CD4-positive, alpha-beta memory T cell (primary cell): Measurements from ENCODE around the gene SLC9C2. TPM values are rescaled to one million over a fixed set of nuclear protein-coding genes. Genes with fewer than 3 reads are reported as not detected.
"Not testable (repeated sequence)": the region's sequence is repeated elsewhere in the genome, so short reads cannot be mapped to it uniquely, and the experiment has no call there.

Experiments used
- CTCF ChIA-PET: fragments of 350-600 bp; sonication (Branson Sonifier 250); formaldehyde crosslinking; loops from one replicate; lab custom pipeline; 2021; ENCODE audit warnings: inconsistent platforms; ENCODE audit not compliant: partially characterized antibody; lab: Charles Lee
- POLR2A ChIA-PET: fragments of 350-600 bp; sonication (Branson Sonifier 250); formaldehyde crosslinking; loops from one replicate; lab custom pipeline; 2021; ENCODE audit not compliant: partially characterized antibody; lab: Charles Lee
- DNase-seq, 5 donors: peaks; one replicate each; pipeline versions ENCODE4 v3.0.0 to v3.0.0-alpha.2; 2020 to 2022; ENCODE audit warnings: mixed read lengths in 1 of 5
- H3K27ac ChIP-seq: one replicate; pipeline ENCODE4 v1.7.0; 2013; ENCODE audit warnings: low read depth, low read length
- H3K27me3 ChIP-seq: 2 replicates; pipeline ENCODE4 v1.7.0; 2013; ENCODE audit warnings: mild to moderate bottlenecking, low read length, moderate library complexity; ENCODE audit not compliant: insufficient read depth
- H3K36me3 ChIP-seq: 2 replicates; pipeline ENCODE4 v1.7.0; 2013; ENCODE audit warnings: mild to moderate bottlenecking, low read length, moderate library complexity; ENCODE audit not compliant: insufficient read depth
- H3K4me1 ChIP-seq: 2 replicates; pipeline ENCODE4 v1.7.0; 2013; ENCODE audit warnings: mild to moderate bottlenecking, low read length, moderate library complexity; ENCODE audit not compliant: insufficient read depth
- H3K4me3 ChIP-seq, 2 donors: one replicate each; pipeline ENCODE4 v1.7.0; 2013; ENCODE audit warnings: low read length in 2 of 2, mild to moderate bottlenecking in 1 of 2
- H3K9me3 ChIP-seq, 2 donors: one replicate each; pipeline ENCODE4 v1.7.0; 2013; ENCODE audit warnings: low read length in 2 of 2, control low read depth in 1 of 2; ENCODE audit not compliant: control insufficient read depth in 1 of 2
- H3K27ac Mint-ChIP-seq, 7 donors: one replicate each; pipeline ENCODE4 v1.8.0; 2020 to 2021; ENCODE audit warnings: mixed read lengths in 7 of 7, mild to moderate bottlenecking in 6 of 7, inconsistent platforms in 3 of 7, moderate library complexity in 3 of 7
- H3K27me3 Mint-ChIP-seq, 2 donors: one replicate each; pipeline ENCODE4 v1.8.0; 2020 to 2021; ENCODE audit warnings: mixed read lengths in 2 of 2
- H3K36me3 Mint-ChIP-seq, 2 donors: one replicate each; pipeline ENCODE4 v1.8.0; 2020 to 2021; ENCODE audit warnings: mixed read lengths in 2 of 2, inconsistent platforms in 1 of 2, mild to moderate bottlenecking in 1 of 2
- H3K4me1 Mint-ChIP-seq, 4 donors: one replicate each; pipeline ENCODE4 v1.8.0; 2020 to 2021; ENCODE audit warnings: mixed read lengths in 4 of 4, mild to moderate bottlenecking in 1 of 4
- H3K4me3 Mint-ChIP-seq, 8 donors: one replicate each; pipeline ENCODE4 v1.8.0; 2020 to 2021; ENCODE audit warnings: mixed read lengths in 8 of 8, mild to moderate bottlenecking in 7 of 8, moderate library complexity in 6 of 8, inconsistent platforms in 3 of 8
- H3K9me3 Mint-ChIP-seq, 8 donors: one replicate each; pipeline ENCODE4 v1.8.0; 2020 to 2021; ENCODE audit warnings: mixed read lengths in 8 of 8, mild to moderate bottlenecking in 5 of 8, inconsistent platforms in 3 of 8, moderate library complexity in 1 of 8
- intact Hi-C: fragments of 100-400 bp; cut with micrococcal nuclease; formaldehyde crosslinking; loops from one replicate; pipeline ENCODE4 v1.15.1; 2023
- polyA plus RNA-seq, 2 donors: library from polyadenylated mRNA; unstranded; fragments of 300-500 nt; fragmentation: Illumina TruSeq; gene quantifications; one replicate each; pipeline ENCODE4 v1.2.3, GENCODE V29; 2021
- total RNA-seq, 2 experiments: library from RNA; stranded (reverse); gene quantifications; one replicate each; pipeline ENCODE4 v1.2.3, GENCODE V29; 2021

The SLC9C2 gene
- total and polyA plus RNA-seq, 4 experiments from 2014 or later, result not detected

DNA sequence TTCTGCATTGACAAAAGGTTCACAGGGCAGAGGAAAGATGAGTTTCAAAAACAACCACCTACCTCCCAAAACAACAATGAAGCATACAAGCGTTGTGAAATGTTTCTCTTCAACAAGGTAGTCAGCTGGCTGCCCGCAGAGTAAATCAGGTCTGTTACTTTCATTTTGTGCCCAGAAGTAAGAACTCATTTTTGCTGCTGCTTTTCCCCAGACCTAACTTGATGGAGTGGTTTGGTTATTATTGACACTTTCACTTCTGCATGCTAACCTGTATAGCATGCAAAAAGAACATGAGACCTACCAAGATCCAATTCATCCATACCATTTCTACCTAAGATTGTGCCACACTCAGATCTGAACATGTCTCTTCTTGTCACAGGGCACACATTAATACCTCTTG is 1.3 kb downstream of the SLC9C2 start:
- ChIA-PET POLR2A (no interaction called here), CTCF (no interaction called here)
- DNase-seq, result no peak
- Histone ChIP-seq H3K27me3 (no peaks in the 10 kb centered on the region), H3K4me1 (no peaks in the 10 kb centered on the region), H3K9me3 (no peaks in the 10 kb centered on the region), H3K4me3 (no peak overlapping the region), H3K36me3 (no peaks in the 10 kb centered on the region), H3K27ac (no peak overlapping the region)
- Mint-ChIP-seq H3K4me1 (peaks cover 0 to 5% (median 0%) of the 10 kb centered on the region in 4 donors), H3K4me3 (peak overlapping the region in 1 of 8 donors; percentile 37), H3K9me3 (no peaks in the 10 kb centered on the region), H3K36me3 (no peaks in the 10 kb centered on the region), H3K27me3 (peaks cover 9 to 12% of the 10 kb centered on the region in 2 donors), H3K27ac (no peak overlapping the region)
- intact Hi-C loops, result no loop called here

GRCh38 chr1:173596097-173596825 is 6.6 kb downstream of the SLC9C2 start:
- POLR2A ChIA-PET, result no interaction called here
- Mint-ChIP-seq H3K9me3 (peaks cover 0 to 4% (median 0%) of the 10 kb centered on the region in 8 donors), H3K36me3 (no peaks in the 10 kb centered on the region), H3K27ac (no peak overlapping the region), H3K4me3 (no peak overlapping the region), H3K27me3 (peaks cover 1 to 2% of the 10 kb centered on the region in 2 donors), H3K4me1 (peaks cover 0 to 5% (median 0%) of the 10 kb centered on the region in 4 donors)
- DNase-seq, result no peak
- H3K36me3 ChIP-seq, result no peaks in the 10 kb centered on the region
- no peaks in the 10 kb centered on the region for H3K9me3 ChIP-seq
- H3K4me3 ChIP-seq, result no peak overlapping the region
- no peaks in the 10 kb centered on the region for H3K27me3 ChIP-seq
- no peak overlapping the region for H3K27ac ChIP-seq
- CTCF ChIA-PET, result no interaction called here
- intact Hi-C loops, result no loop called here
- no peaks in the 10 kb centered on the region for H3K4me1 ChIP-seq

DNA sequence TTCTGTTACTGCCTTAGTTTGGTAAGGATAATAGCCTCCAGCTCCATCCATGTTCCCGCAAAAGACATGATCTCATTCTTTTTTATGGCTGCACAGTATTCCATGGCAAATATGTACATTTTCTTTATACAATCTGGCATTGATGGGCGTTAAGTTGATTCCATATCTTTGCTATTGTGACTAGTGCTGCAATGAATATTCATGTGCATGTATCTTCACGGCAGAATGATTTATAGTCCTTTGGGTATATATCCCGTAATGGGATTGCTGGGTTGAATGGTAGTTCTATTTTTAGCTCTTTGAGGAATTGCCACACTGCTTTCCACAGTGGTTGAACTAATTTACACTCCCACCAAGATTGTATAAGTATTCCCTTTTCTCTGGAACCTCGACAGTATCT is 11.7 kb downstream of the SLC9C2 start:
- H3K4me3 Mint-ChIP-seq, H3K4me1 Mint-ChIP-seq, H3K9me3 Mint-ChIP-seq, H3K27ac ChIP-seq, H3K4me1 ChIP-seq, H3K36me3 ChIP-seq, DNase-seq, H3K36me3 Mint-ChIP-seq, H3K9me3 ChIP-seq, H3K27me3 Mint-ChIP-seq, POLR2A ChIA-PET, H3K27me3 ChIP-seq, H3K4me3 ChIP-seq, H3K27ac Mint-ChIP-seq, CTCF ChIA-PET, intact Hi-C loops: not testable (repeated sequence)

GRCh38 chr1:173590557-173590956 is 12.3 kb downstream of the SLC9C2 start:
- intact Hi-C loops, result no loop called here
- Histone ChIP-seq H3K36me3 (no peaks in the 10 kb centered on the region), H3K4me3 (no peak overlapping the region), H3K27me3 (no peaks in the 10 kb centered on the region), H3K9me3 (no peaks in the 10 kb centered on the region), H3K4me1 (no peaks in the 10 kb centered on the region), H3K27ac (no peak overlapping the region)
- Mint-ChIP-seq H3K9me3 (no peaks in the 10 kb centered on the region), H3K36me3 (no peaks in the 10 kb centered on the region), H3K4me1 (peaks cover 0 to 5% (median 0%) of the 10 kb centered on the region in 4 donors), H3K27ac (no peak overlapping the region), H3K4me3 (no peak overlapping the region), H3K27me3 (peaks cover 0 to 1% of the 10 kb centered on the region in 2 donors)
- CTCF ChIA-PET, result no interaction called here
- DNase-seq, result no peak
- POLR2A ChIA-PET, result no interaction called here

- intact Hi-C loops, result no loop called here
- H3K27me3 Mint-ChIP-seq, result peaks cover 1 to 3% of the 10 kb centered on the region in 2 donors
- H3K36me3 ChIP-seq, result no peaks in the 10 kb centered on the region
- no peak overlapping the region for H3K4me3 Mint-ChIP-seq
- no peak overlapping the region for H3K27ac Mint-ChIP-seq
- H3K4me1 ChIP-seq, result no peaks in the 10 kb centered on the region
- ChIA-PET CTCF (interaction anchor here (1.3 kb wide), 1 partner anchor 10 kb away, joined by 3 read pairs; no protein-coding TSS in a partner anchor), POLR2A (no interaction called here)
- no peaks in the 10 kb centered on the region for H3K9me3 ChIP-seq
- peaks cover 0 to 2% (median 0%) of the 10 kb centered on the region in 8 donors for H3K9me3 Mint-ChIP-seq
- no peaks in the 10 kb centered on the region for H3K4me1 Mint-ChIP-seq
- H3K4me3 ChIP-seq, result no peak overlapping the region
- H3K27ac ChIP-seq, result no peak overlapping the region
- H3K36me3 Mint-ChIP-seq, result no peaks in the 10 kb centered on the region
- no peaks in the 10 kb centered on the region for H3K27me3 ChIP-seq
- no peak for DNase-seq
Observed at GRCh38 chr1:173581383-173582079, 21.3 kb downstream of the SLC9C2 start.

DNA sequence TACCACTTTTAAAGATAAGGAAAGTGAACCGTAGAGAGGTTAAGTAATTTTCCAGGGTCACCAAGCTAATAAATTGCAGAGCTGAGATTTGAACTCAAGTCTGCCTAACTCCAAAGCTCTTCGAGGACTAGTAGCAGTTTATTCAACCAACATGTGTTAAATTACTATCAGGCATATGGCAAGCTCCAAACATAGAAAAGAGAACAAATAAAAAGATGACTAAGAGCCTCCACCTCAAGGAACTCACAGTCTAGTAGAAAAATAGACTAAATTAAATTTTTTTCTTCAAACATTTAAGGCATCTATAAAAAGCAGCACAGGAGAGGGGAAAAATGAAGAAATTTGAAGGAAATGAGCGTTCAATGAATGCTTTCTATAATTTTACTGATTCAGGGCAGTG is 22.2 kb downstream of the SLC9C2 start:
- DNase-seq, result no peak
- no peak overlapping the region for H3K27ac ChIP-seq
- POLR2A ChIA-PET, result no interaction called here
- H3K4me1 Mint-ChIP-seq, result no peaks in the 10 kb centered on the region
- H3K27me3 ChIP-seq, result no peaks in the 10 kb centered on the region
- intact Hi-C loops, result no loop called here
- no peaks in the 10 kb centered on the region for H3K9me3 ChIP-seq
- H3K4me1 ChIP-seq, result no peaks in the 10 kb centered on the region
- no peaks in the 10 kb centered on the region for H3K36me3 ChIP-seq
- CTCF ChIA-PET, result interaction anchor here (1.3 kb wide), 1 partner anchor 9 kb away, joined by 3 read pairs; no protein-coding TSS in a partner anchor
- H3K36me3 Mint-ChIP-seq, result no peaks in the 10 kb centered on the region
- H3K27ac Mint-ChIP-seq, result no peak overlapping the region
- H3K27me3 Mint-ChIP-seq, result peaks cover 1% of the 10 kb centered on the region in 2 donors
- peaks cover 0 to 2% (median 0%) of the 10 kb centered on the region in 8 donors for H3K9me3 Mint-ChIP-seq
- H3K4me3 Mint-ChIP-seq, result no peak overlapping the region
- H3K4me3 ChIP-seq, result no peak overlapping the region

GRCh38 chr1:173580071-173580470 is 22.8 kb downstream of the SLC9C2 start:
- H3K27me3 ChIP-seq, result no peaks in the 10 kb centered on the region
- ChIA-PET CTCF (no interaction called here), POLR2A (no interaction called here)
- H3K36me3 Mint-ChIP-seq, result no peaks in the 10 kb centered on the region
- no peaks in the 10 kb centered on the region for H3K4me1 Mint-ChIP-seq
- H3K36me3 ChIP-seq, result no peaks in the 10 kb centered on the region
- no peaks in the 10 kb centered on the region for H3K4me1 ChIP-seq
- H3K9me3 ChIP-seq, result no peaks in the 10 kb centered on the region
- intact Hi-C loops, result no loop called here
- H3K4me3 ChIP-seq, result no peak overlapping the region
- H3K27ac Mint-ChIP-seq, result no peak overlapping the region
- no peak overlapping the region for H3K27ac ChIP-seq
- no peak overlapping the region for H3K4me3 Mint-ChIP-seq
- peaks cover 1% of the 10 kb centered on the region in 2 donors for H3K27me3 Mint-ChIP-seq
- H3K9me3 Mint-ChIP-seq, result peaks cover 0 to 2% (median 0%) of the 10 kb centered on the region in 8 donors
- DNase-seq, result no peak
